Measurements from ENCODE around the gene FCRL1.

GRCh38 chr1:157833145-157833544 is 13.2 kb upstream of the FCRL1 start:
- no peak for TF ChIP-seq RBAK (CRISPR knock-in tag; IDR thresholded peaks at IDR 0.05)
- TF ChIP-seq ZNF382 (CRISPR knock-in tag; IDR thresholded peaks at IDR 0.05; ENCODE audit: borderline replicate concordance) = no peak
- TF ChIP-seq HDAC6 (IDR thresholded peaks at IDR 0.05; ENCODE audit: low read depth, low read length) = no peak
- no peak for TF ChIP-seq TARDBP (CRISPR knock-in tag; IDR thresholded peaks at IDR 0.05)
- no peak for TF ChIP-seq KLF16 (CRISPR knock-in tag; IDR thresholded peaks at IDR 0.05)
- TF ChIP-seq HMG20B (CRISPR knock-in tag; conservative IDR thresholded peaks at IDR 0.05) = no peak
- TF ChIP-seq, protein P1, sequence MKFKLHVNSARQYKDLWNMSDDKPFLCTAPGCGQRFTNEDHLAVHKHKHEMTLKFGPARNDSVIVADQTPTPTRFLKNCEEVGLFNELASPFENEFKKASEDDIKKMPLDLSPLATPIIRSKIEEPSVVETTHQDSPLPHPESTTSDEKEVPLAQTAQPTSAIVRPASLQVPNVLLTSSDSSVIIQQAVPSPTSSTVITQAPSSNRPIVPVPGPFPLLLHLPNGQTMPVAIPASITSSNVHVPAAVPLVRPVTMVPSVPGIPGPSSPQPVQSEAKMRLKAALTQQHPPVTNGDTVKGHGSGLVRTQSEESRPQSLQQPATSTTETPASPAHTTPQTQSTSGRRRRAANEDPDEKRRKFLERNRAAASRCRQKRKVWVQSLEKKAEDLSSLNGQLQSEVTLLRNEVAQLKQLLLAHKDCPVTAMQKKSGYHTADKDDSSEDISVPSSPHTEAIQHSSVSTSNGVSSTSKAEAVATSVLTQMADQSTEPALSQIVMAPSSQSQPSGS (CRISPR knock-in tag; IDR thresholded peaks at IDR 0.05) = no peak
- TF ChIP-seq ARNT (IDR thresholded peaks at IDR 0.05) = no peak
- no peak for TF ChIP-seq HNF4A (CRISPR knock-in tag; IDR thresholded peaks at IDR 0.05)
- no peak for TF ChIP-seq MEIS1 (CRISPR knock-in tag; IDR thresholded peaks at IDR 0.05; ENCODE audit: borderline replicate concordance)
- no peak for TF ChIP-seq SP1 (IDR thresholded peaks at IDR 0.05)
- TF ChIP-seq SP1 (CRISPR knock-in tag; IDR thresholded peaks at IDR 0.05) = no peak
- TF ChIP-seq ELF1 (CRISPR knock-in tag; IDR thresholded peaks at IDR 0.05) = no peak
- TF ChIP-seq GABPA (IDR thresholded peaks at IDR 0.05; ENCODE audit: low read depth, low read length) = no peak
- no peak for TF ChIP-seq GABPA (CRISPR knock-in tag; IDR thresholded peaks at IDR 0.05; ENCODE audit: low read depth)
- no peak for TF ChIP-seq JUN (CRISPR knock-in tag; IDR thresholded peaks at IDR 0.05)

All from HepG2 (cell line).